GM18507 (cell line): ENCODE results near the gene ASB2.

Source experiments
- DNase-seq: peaks from one replicate; pipeline ENCODE4 v3.0.0; 2011; ENCODE audit warnings: low read depth; ENCODE audit not compliant: insufficient read length; ENCODE audit errors: extremely low spot score
- FAIRE-seq: peaks from 2 replicates; lab custom pipeline; 2011; peaks lifted over from hg19 to GRCh38; lab: Jason Lieb, UNC

The ASB2 gene

DNA sequence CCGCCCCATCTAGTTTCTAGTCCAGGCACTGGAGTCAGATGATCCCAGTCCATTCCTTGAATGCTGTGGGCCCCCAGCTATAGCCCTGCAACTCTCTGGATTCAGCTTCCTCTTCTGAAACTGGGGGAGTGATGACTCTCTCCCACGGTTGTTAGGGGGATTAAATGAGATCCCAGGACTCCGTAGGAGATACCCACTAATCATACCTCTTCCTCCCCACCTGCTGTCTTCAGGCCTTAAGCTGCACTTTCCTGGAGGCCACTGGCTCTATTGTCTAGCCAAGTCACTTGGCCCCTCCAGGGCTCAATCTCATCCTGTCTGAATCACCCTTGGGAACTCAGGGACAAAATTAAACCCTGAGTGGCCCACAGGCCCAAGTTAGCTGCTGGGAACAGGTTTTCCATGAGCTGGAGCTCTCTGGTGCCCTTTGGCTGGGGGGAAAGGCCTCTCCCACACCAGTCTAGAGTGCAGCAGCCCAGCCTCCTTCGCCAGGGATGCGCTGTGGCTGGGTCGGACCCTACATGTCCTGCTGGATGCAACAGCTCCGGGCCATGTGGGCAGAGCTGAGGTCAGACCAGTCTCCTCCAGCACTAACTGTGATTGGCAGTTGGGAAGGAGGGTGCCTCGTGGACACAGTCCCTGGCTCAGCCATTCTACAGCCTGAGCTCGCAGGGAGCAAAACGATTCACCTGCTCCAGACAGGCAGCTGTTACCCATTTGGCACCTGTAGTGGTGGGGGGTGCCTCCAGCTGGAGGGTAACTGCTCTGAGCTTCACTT, 6.0 kb upstream of the ASB2 start:
- FAIRE-seq (no peak), DNase-seq (no peak)

DNA sequence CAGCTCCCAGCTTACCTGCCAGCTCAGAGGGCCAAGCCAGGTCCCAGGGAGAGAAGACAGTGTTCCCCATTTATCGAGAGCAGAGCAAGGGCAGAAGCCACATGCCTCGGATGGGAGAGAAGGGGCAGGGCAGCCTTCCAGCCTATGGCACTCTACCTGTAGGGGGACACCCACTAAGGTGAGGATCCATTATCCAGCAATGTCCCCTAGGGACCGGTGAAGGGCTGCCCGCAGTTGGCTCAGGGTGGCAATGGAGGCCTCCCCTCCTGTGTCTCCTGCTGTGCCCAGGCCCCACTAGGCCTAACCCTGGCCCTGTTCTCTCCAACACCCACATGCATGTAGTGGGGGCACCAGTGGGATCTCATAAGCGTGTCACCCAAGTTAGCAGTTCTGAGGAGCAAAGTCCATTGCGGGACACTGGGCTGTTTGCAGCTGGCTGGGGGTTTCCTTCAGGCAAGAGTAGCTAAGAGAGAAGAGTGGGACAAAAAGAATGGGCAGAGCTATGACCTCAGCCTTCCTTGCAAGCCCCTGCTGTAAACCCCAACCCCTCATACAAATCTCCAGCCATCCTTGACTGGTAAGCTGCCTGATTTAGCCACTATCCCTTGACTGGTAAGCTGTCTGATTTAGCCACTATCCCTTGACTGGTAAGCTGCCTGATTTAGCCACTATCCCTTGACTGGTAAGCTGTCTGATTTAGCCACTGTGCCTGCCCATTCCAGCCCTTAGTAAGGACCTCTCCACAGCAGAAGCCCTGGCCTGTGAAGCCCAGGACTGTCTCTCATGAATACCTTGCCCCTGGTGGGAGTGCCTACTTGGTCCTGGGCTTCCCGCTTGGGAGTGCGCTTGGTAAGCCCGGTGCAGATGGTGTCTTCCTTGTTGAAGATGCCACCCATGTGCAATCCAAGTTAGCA, 5.2 kb upstream of the ASB2 start:
- DNase-seq (no peak), FAIRE-seq (no peak)

DNA sequence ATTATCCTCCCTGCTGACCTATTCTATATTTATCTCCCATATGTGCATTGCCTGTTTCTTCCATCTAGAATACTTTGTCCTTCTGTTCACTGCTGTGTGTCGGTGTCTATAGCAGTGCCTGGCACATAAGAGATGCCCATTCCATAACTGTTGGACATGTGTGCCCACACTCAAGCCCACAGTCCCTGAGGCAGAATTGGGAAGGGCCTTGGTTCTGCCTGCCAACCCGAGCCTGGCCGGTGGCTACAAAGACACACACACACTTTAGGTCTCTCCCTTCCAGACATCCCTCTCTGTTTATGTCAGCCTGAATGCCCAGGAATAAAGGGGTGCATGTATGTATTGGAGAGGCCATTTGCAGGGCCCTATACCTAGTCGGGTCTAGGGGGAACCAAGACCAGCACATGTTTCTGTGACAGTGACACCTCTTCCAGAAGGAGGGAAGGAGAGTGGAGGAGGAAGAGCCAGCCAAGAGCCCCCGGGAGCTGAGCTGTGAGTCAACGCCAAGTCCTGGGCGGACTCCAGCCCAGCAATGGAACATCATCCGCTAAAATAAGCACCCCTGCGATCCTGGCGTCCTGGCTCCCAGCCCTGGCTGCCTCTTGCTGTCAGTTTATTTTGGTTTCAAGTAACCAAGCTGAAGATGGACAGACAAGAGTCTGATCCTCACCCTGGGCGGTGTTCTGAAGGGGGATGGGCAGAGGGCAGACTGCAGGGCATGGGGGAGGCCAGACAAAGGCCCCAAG, 4.3 kb upstream of the ASB2 start:
- FAIRE-seq (peak; percentile 9), DNase-seq (no peak)

DNA sequence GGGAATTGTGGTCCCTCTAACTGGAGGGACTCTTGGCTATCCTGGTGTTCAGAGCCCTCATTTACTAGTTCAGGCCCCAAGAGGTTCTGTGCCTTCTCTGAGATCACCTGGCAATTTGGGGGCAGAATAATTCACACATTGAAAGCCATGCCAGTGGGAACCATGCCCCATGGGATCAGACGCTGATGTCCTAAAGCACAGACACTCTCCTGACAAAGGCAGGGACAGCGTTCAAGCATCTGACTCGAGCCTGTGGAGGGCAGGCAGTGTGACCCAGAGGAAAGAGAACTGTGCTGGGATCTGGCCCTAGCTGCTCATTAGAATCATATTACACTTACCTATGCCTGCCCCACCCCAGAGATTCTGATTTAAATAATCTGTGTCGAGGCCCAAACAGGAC, 2.4 kb upstream of the ASB2 start:
- DNase-seq: no peak
- FAIRE-seq: no peak

DNA sequence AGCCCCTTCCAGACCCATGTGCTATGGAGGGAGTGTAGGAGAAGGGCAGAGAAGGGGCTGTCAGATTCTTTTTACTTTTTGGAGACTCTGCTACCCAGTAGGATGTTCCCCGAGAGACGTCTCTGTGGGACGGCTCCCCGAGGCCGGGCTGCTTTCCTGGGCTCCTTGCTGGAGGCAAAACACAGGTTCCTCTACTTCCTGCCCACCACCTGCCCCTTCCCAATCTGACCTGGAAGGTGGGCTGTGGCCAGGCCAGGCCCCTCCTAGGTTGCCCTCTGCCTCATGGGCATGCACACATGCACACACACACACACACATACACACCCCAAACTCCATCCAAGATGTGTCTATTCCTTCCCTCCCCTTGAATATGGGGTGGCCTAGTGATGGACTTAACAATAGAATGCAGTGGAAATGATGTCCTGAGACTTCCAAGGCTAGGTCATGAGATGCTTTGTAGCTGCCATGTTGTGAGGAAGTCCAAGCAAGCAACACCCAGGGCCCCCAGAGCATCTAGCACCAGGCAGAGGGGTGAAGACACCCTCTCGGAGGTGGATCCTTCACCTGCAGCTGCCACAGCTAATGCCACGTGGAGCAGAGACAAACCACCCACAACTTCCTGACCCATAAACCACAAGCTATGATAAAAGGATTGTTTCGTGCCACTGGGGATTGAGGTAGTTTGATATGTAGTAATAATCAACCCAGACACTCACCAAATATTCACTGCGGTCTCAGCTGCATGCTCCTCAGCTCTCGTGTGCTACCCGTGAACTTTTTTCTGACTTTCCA, 1.6 kb upstream of the ASB2 start:
- FAIRE-seq: peak; percentile 99

DNA sequence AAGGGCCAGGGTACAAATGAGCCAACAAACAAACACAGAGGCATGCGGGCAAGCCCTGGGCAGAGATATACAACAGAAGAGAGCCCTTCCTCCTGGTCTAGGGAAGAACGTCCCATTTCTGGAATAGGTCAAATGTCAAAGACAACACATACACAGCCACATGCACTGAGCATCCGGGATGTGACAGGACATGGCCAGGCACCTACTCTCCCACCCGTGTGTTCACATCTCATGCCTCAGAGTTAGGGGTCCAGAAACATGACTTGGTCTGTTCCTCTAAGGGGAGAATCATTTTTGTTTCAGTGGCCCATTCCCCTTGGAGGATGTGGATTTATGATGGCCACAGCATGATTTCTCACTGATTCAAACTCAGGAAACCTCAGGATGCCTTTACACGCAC, 801 bp upstream of the ASB2 start:
- DNase-seq (no peak), FAIRE-seq (no peak)

More for the DNA sequence above, 1.6 kb upstream of the ASB2 start:
- peak; percentile 71 for DNase-seq

DNA sequence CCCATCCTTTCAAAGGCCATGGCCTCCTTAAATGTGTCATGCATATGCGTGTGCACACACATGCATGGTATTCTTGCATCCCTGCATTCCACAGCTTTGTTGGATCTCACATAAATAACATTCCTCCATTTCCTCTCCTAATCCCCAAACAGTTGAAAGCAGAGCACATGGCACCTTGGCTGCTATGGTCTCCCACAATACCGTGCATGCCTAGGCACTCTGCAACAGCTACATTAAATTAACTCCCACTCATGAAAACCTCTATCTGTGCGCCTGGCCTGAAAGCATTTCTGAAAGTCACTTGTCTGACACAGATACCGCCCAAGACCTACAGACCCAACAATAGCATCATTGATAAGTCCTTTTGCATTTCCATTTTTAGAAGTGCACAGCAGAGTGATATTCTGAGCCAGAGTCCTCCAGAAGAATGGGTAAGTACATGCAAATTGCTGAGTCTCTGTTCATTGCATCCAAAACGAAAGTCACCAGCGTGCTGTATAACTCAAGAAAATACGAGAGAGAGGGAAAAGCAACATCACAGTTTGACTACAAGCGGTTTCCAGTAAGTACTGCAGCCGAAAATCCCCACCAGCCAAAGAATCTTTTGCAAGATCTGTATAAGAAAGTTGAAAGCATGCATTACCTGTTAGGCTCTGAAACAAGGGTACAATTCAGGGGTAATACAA, 436 bp downstream of the ASB2 start:
- FAIRE-seq (peak; percentile 99), DNase-seq (no peak)

DNA sequence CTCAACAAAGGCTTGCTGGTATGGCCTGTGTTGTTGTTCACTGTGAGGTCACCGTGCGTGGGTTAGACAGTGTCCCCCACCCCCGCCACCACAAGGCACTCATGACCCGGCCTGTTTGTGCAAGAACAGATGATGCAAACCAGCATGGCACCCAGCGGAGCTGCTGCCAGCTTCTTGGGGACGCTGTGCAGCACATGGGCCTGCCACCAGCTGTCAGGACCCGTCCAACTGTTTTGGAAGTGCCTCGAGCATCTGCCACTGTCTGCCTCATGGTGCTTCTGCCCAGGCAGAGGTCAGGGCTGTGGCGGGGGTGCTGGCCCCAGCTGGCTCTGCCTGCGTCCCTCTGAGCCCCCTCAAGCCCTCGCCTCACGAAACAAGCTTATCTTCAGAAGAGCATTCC, 1.5 kb downstream of the ASB2 start:
- no peak for DNase-seq
- FAIRE-seq: no peak

DNA sequence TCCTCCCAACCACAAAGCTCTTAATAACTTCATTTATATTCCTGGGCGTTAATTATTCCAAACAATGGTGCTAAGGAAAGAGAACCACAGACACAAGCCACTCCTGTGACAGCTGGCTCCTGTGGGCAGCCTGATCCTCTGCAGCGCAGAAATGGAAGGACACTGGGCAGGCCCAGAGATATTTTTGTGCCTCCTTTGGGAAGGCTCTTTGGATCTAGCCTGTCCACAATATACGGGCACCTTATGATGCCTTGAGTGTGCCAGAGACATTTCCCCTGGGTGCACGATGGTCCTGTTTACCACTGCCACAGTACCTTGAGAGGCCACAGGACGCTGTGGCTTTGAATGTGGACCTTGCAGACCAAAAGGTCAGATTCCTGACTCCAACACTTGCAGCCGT, 2.1 kb downstream of the ASB2 start:
- no peak for DNase-seq
- FAIRE-seq: no peak

DNA sequence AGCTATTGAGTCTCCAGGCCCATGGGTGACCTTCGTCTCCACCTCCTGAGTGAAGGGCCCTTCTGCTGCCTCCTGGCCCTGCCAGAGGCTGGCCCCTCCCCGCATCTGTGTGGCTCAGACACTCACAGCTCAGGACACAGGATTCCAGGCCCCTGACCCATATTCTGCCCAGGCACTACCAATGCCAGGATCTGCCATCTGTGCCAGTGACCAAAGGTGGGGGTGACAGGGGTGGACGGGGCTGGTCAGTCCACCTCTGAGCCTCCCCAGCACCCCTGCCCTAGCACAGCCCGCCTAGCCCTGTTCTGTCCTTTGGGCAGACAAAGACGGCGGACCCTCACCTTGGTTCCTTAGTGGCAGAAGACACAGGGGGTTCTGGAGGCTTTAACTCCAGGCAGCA, 2.8 kb downstream of the ASB2 start:
- FAIRE-seq (no peak), DNase-seq (no peak)

DNA sequence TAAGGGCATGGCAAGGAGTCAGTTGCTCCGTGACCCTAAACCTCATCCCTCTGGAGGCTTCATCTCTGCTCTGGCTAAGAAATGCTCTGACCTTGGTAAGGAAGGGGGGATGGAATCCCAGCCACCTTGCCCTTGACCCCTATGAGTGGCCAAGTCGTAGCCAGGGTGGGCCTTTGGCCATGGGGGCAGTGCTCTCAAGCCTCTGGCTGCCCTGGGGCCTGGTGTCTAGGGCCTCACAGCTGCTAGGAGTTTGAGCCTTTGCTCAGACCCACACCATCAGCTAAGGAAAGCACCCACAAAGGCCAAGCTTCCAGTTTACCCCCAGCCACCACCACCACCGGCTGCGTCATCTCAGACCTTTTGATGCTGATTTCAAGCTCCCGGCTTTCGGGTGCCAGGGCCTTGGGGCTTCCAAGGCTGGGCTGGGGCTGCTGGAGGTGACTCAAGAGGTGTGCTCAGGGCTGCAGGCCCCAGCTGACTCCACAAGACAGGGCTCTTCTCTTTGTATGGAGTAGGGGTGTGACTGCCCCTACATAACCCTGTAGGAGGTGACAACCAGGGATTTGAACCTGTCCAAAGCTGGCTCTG, 3.7 kb downstream of the ASB2 start:
- FAIRE-seq (no peak), DNase-seq (no peak)

DNA sequence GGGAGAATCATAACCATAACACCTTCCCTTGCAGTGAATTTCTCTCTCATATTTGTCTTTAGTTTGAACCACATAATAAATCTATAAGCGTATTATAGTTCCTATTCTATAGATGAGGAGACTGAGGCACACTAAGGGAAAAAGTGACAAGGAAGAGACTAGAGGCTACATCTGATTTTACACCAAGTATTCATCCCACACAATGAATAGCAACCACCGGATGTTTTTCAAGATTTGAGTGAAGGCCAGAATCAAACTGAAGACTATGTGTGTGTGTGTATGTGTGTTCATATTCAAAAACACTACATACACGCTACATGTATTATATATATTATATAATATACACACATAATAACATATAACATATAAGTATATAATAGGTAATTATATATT, 4.7 kb downstream of the ASB2 start:
- no peak for FAIRE-seq

DNA sequence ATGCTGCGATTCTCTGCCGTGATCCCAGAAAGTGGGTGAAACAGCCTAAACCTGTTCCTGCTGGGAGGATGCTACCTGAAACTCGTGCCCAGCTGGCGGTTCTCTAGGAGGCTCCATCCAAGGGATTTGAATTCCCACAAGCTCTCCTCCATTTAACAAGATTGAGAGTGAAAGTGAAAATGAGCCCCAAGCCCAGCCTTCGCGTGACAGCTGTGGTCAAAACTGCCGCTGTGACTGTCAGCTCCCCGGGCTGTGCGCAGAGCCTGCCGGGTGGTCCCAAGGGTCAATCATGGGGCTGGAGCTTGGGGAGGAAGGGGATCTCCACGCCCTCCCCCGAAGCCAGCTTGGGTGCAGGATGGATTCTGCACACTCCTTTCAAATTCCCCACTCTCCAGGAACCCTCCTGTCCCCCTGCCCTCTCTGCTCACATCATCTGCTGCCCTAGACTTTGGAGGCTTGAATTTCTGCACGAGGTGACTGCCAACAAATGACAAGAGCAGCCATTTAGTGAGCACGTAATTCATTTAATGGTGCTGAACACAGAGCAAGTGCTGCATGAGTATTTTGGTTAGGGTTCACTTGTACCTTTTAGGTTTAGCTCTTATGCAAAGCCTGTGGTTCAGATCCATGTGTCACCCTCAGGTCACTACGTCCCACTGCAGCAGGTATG, 5.3 kb downstream of the ASB2 start:
- FAIRE-seq (peak; percentile 92), DNase-seq (no peak)

More for the DNA sequence above, 4.7 kb downstream of the ASB2 start:
- DNase-seq: no peak

DNA sequence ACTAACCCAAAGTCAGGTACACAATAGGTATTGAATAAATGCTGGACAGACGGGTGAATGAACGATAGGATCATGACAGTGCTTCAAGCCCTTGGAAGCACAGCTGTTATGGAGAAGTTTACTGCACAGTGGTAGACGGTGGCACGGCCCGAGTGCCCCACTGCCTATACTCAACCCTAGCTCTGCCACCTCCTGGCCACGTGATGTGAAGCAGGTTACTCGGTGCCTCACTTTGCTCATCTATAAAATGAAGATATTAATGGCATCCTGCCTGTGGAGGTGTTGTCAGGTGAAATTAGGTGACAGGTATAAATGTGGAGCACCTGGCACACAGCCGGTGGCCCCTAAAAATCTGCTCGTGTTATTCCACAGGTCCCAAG, 5.8 kb downstream of the ASB2 start:
- DNase-seq: no peak
- FAIRE-seq: no peak

DNA sequence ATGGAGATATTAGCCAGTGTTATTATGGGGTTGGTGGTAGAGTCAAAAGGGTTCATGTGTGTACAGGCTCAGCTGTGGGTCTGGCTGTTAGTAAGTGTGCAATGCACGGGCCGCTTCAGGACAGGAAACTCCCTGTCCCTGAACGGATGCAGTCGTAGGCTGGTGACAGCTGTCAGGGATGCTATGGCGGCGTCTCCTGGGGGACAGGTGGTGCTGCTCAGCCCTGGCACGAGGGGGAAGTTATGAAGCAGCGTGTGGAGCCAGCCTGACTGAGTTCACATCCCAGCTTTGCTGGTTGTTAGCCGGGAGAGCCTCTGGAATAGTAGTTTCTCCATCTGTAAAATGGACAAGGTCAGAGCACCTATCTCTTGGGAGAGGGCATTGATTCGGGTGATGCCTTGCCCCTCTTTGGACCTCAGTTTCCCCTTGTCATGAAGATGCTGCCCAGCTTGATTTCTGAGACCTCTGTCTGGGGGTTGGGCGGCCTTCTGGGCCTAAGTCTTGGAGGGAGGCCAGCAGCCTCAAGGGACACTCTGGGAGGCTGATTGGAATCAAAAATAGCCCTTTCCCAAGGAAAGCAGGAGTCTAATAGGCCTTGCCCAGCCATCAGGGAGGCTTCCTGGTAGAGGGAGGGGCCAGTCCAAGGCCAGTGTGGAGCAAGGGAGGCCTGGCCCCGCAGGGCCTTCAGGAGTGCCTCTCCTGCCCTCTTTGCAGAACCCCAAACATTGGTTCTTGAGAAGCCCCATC, 7.1 kb downstream of the ASB2 start:
- FAIRE-seq: peak; percentile 65
- DNase-seq: no peak

DNA sequence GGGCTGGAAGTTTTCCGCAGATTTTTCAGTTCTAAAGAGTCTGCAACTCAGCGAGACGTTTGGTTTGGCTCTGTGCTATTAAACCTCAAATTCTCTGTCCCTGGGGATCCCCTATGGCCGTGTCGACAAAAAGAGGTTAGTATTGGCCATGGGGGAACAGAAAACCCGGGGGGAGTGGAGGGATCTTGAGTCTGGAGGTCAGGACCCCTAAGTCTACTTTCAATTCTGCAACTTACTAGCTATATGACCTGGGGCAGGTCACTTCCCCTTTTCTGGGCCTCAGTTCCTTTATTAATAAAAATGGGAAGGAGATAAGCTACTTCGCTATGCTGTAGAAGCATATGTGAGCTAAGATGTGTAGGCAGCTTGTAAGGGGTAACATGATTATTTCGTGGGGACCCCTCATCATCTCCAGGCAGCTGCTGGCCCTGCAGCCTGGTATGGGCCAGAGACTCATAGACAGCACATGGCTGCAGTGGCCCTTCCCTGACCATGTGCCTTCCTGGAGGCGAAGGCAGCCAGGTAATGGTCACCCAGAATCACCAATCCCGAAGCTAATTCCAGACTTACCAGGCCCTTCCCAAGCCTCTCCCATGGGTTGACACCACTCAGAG, 8.6 kb downstream of the ASB2 start:
- DNase-seq (peak; percentile 71), FAIRE-seq (peak; percentile 92)

DNA sequence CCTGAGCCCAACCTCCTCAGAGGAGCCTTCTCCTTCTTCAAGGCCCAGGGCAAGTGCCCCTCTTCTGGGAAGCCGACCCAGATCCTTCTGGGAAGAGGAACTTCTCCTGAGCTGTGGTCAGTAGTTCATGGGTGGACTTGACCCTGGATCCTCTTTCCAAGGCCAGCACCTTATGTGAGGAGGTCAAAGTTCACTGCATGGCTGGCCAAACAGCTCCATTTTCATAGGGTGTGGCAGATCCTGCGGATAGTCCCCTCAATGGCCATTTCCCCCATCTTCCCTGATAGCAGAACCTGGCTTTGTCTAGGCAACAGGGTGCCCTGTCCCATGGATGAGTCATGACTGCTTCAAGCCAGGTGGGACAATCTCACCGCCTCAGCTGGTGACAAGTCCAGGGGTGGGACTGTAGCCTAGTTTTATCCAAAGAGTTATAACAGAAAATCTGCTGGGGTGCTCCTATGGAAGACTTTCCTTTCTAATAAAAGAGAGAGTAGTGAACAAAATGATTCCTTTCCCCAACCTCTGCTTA, 10.4 kb downstream of the ASB2 start:
- DNase-seq (no peak), FAIRE-seq (no peak)
